Measurements from ENCODE around the gene ZNF177.

ZNF177 gene

GRCh38 chr19:9430444-9430843 lies 67.6 kb downstream of the ZNF177 start:
- DNase-seq (ENCODE audit: low spot score), result no peak

DNA sequence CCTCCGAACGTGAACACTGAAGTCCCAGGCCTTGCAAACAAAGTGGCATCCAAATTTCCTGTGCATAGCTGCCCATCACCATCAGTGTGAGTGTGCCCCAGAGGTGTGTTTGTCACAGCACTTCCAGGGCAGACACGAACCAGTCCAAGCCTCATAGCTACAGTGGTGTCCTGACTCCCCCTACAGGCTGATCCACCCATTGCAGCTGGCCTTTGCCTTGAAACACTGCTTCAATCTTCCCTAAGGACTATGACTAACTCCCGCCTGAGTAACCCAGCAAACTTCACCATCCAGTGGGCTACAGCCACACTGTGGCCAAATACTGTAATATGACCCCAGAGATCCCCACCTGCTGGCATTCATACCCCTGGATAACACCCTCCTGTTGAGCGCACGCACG lies 68.7 kb downstream of the ZNF177 start:
- peak; percentile 15 for DNase-seq (ENCODE audit: low spot score)

Measured in AG20443 (cell line).